Stomach (tissue), 19 donors: ENCODE data around the gene WBP2. TPM values are rescaled to one million over a fixed set of nuclear protein-coding genes. Genes with fewer than 3 reads are reported as not detected.

Source experiments
- DNase-seq, 2 donors: peaks; one replicate each; pipeline versions ENCODE4 v3.0.0 to v3.0.0-alpha.2; 2013 to 2019
- H3K27ac ChIP-seq, 5 donors: fragments of 200-600 bp in 4 of 5; sonication (generic) in 4 of 5; one replicate each; pipeline ENCODE4 v1.5.1; 2013 to 2019; ENCODE audit warnings: mild to moderate bottlenecking in 1 of 5, moderate library complexity in 1 of 5
- H3K27me3 ChIP-seq, 3 donors: fragments of 200-600 bp; sonication (generic); one replicate each; pipeline ENCODE4 v1.5.1; 2017 to 2019; ENCODE audit warnings: mixed run types in 1 of 3
- H3K36me3 ChIP-seq, 4 donors: fragments of 200-600 bp; sonication (generic); 1 replicate in 3 of 4; 2 replicates in 1 of 4; pipeline ENCODE4 v1.5.1; 2016 to 2019
- H3K4me1 ChIP-seq, 4 donors: fragments of 200-600 bp; sonication (generic); one replicate each; pipeline ENCODE4 v1.5.1; 2016 to 2019
- H3K4me3 ChIP-seq, 4 donors: fragments of 200-600 bp; sonication (generic) in 3 of 4; one replicate each; pipeline ENCODE4 v1.5.1; 2016 to 2019; ENCODE audit warnings: mild to moderate bottlenecking in 1 of 4
- H3K9me3 ChIP-seq, 4 donors: fragments of 200-600 bp; sonication (generic); one replicate each; pipeline ENCODE4 v1.5.1; 2016 to 2019
- EP300 ChIP-seq: sonication (generic); formaldehyde crosslinking; IDR thresholded peaks from one replicate; pipeline ENCODE4 v1.6.1; 2017; ENCODE audit warnings: antibody characterized with exemption
- POLR2A ChIP-seq, 4 donors: fragments of 450-650 bp; IDR thresholded peaks; one replicate each; pipeline ENCODE4 v1.6.1; 2016; ENCODE audit warnings: antibody characterized with exemption in 4 of 4, control low read depth in 2 of 4, mild to moderate bottlenecking in 1 of 4, moderate library complexity in 1 of 4
- POLR2AphosphoS5 ChIP-seq, 3 donors: sonication (generic); formaldehyde crosslinking; IDR thresholded peaks; one replicate each; pipeline ENCODE4 v1.6.1; 2016; ENCODE audit warnings: antibody characterized with exemption in 3 of 3
- WGBS, 5 donors: extraction: QIAGEN DNeasy Blood & Tissue Kit in 3 of 5; methylation state at CpG; one replicate each; pipeline versions ENCODE4 v1.1.5 to v1.1.7; 2013 to 2018; 5-methylcytosine and 5-hydroxymethylcytosine counted together
- intact Hi-C: fragments of 100-400 bp; cut with DNase I; formaldehyde crosslinking; loops from one replicate; pipeline ENCODE4 v1.15.1; 2023; ENCODE audit warnings: low total_unique reads
- long read RNA-seq, 10 donors: transcript quantifications; one replicate each; lab custom pipeline, GENCODE V29; 2026
- polyA plus RNA-seq, 3 donors: library from polyadenylated mRNA; stranded (reverse); fragments of 200-250 nt; gene quantifications; one replicate each; pipeline ENCODE4 v1.2.3, GENCODE V29; 2013
- total RNA-seq, 5 donors: library from RNA; depleted of rRNA; stranded (reverse); fragments of >200 nt; gene quantifications; one replicate each; pipeline versions ENCODE4 v1.1.0 to v1.2.3, GENCODE V29; 2014 to 2016
- TF ChIP-seq, protein P1 (sequence below), 7 experiments: fragments of 450-650 bp in 4 of 7; fragments of 200-600 bp in 3 of 7; sonication (generic) in 3 of 7; IDR thresholded peaks; one replicate each; pipeline ENCODE4 v1.5.1; 2016 to 2019; ENCODE audit warnings: antibody characterized with exemption in 7 of 7, control low read depth in 2 of 7, mild to moderate bottlenecking in 1 of 7
- donor health status: healthy with polysubstance abuse.
- donor health status: Bipolar disorder and iron deficiency.
- donor health status: healthy.

Gene WBP2
- total RNA-seq (100 to 1,000 TPM in 1 of 5 donors, 10 to 100 TPM in 4; 28.6 to 122 (median 46.1) TPM), polyA plus RNA-seq (100 to 1,000 TPM in 1 of 3 donors, 10 to 100 TPM in 2; 87.3 to 104 (median 98.6) TPM)
- long read RNA-seq, donor 1, transcript WBP2-201 (8 exons, 1,944 nt) = major isoform, 9 of 11 reads
- long read RNA-seq, donor 1, partial matches to known transcripts = 0 of 11 reads
- long read RNA-seq, donor 1, other reads (novel, unspliced or antisense) = 0 of 11 reads
- long read RNA-seq, donor 2, transcript WBP2-201 (8 exons, 1,944 nt) = major isoform, 12 of 20 reads
- long read RNA-seq, donor 2, partial matches to known transcripts = 6 of 20 reads
- long read RNA-seq, donor 2, other reads (novel, unspliced or antisense) = 0 of 20 reads
- long read RNA-seq, donor 3, partial matches to known transcripts = 7 of 12 reads
- long read RNA-seq, donor 3, other reads (novel, unspliced or antisense) = 0 of 12 reads
- long read RNA-seq, donor 4, partial matches to known transcripts = 0 of 4 reads
- long read RNA-seq, donor 4, other reads (novel, unspliced or antisense) = 0 of 4 reads
- long read RNA-seq, donor 5, transcript WBP2-201 (8 exons, 1,944 nt) = major isoform, 9 of 31 reads
- long read RNA-seq, donor 5, partial matches to known transcripts = 18 of 31 reads
- long read RNA-seq, donor 5, other reads (novel, unspliced or antisense) = 0 of 31 reads
- long read RNA-seq, donor 6, transcript WBP2-201 (8 exons, 1,944 nt) = major isoform, 37 of 53 reads
- long read RNA-seq, donor 6, partial matches to known transcripts = 12 of 53 reads
- long read RNA-seq, donor 6, other reads (novel, unspliced or antisense) = 0 of 53 reads
- long read RNA-seq, donor 7, transcript WBP2-201 (8 exons, 1,944 nt) = major isoform, 11 of 28 reads
- long read RNA-seq, donor 7, partial matches to known transcripts = 12 of 28 reads
- long read RNA-seq, donor 7, other reads (novel, unspliced or antisense) = 0 of 28 reads
- long read RNA-seq, donor 8, transcript WBP2-201 (8 exons, 1,944 nt) = major isoform, 10 of 20 reads
- long read RNA-seq, donor 8, partial matches to known transcripts = 5 of 20 reads
- long read RNA-seq, donor 8, other reads (novel, unspliced or antisense) = 0 of 20 reads
- long read RNA-seq, donor 9, transcript WBP2-201 (8 exons, 1,944 nt) = major isoform, 9 of 32 reads
- long read RNA-seq, donor 9, partial matches to known transcripts = 19 of 32 reads
- long read RNA-seq, donor 9, other reads (novel, unspliced or antisense) = 0 of 32 reads
- long read RNA-seq, donor 10, transcript WBP2-201 (8 exons, 1,944 nt) = major isoform, 8 of 10 reads
- long read RNA-seq, donor 10, partial matches to known transcripts = 0 of 10 reads
- long read RNA-seq, donor 10, other reads (novel, unspliced or antisense) = 0 of 10 reads

DNA sequence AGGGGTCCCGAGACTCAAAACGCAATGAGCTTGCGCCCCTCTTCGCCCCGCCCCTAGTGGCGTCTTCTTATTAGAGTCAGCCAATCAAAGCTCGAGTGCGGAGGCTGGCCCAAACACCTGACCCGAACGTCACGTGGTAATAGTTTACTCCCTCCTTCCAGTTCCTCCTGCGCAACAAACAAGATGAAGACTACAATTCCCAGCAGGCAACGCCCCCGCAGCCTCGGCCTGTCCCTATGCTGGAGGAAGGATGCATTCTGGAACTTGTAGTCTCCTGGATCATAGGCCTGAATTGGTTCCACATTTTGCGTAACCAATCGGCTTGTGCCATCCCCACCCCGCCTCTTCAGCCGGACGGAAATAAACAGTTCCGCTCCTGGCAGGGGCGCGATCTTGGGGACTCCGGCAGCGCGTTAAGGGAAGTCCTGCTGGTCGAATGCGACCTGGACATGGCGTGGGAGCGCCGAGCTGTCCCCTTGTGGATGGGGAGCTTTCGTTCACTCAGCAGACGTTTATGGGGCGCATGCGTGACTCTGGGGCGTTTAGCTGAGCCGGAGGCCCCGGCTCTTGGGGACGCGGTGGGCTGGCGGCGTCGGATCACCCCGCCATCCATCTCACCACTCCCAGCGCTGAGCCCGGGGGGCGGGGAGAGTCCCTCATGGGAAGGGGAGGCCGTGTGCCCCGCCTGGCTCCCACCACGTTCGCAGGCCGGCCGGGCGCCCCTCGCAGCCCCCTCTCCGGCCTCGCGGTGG is at the start of gene WBP2:
WBP2 (minus strand) TSS at position 26 of the 752 bp plus-strand sequence. CDS start 38 bp downstream, outside the sequence.
- H3K4me3 ChIP-seq = peak within 1 kb of the TSS; percentile 67 to 90 (median 85)
- 0 to 1% (median 0%) methylated on average over 36 to 58 of the region's 58 CpGs for WGBS, 5 donors
- peak within 1 kb of the TSS; percentile 95 to 100 (median 99) for H3K27ac ChIP-seq
- peaks cover 10 to 24% (median 21%) of the 10 kb centered on the region in 4 donors for H3K36me3 ChIP-seq
- intact Hi-C loops = no loop called here
- H3K4me1 ChIP-seq = peaks cover 32 to 73% (median 45%) of the 10 kb centered on the region in 4 donors
- peak; percentile 98 to 100 for DNase-seq
- TF ChIP-seq EP300 (no peak), POLR2AphosphoS5 (IDR thresholded peaks at IDR 0.05) (peak; percentile 97 to 99 (median 99)), POLR2A (IDR thresholded peaks at IDR 0.05) (peak in 2 of 4 donors; percentile 95)
- TF ChIP-seq, protein P1, sequence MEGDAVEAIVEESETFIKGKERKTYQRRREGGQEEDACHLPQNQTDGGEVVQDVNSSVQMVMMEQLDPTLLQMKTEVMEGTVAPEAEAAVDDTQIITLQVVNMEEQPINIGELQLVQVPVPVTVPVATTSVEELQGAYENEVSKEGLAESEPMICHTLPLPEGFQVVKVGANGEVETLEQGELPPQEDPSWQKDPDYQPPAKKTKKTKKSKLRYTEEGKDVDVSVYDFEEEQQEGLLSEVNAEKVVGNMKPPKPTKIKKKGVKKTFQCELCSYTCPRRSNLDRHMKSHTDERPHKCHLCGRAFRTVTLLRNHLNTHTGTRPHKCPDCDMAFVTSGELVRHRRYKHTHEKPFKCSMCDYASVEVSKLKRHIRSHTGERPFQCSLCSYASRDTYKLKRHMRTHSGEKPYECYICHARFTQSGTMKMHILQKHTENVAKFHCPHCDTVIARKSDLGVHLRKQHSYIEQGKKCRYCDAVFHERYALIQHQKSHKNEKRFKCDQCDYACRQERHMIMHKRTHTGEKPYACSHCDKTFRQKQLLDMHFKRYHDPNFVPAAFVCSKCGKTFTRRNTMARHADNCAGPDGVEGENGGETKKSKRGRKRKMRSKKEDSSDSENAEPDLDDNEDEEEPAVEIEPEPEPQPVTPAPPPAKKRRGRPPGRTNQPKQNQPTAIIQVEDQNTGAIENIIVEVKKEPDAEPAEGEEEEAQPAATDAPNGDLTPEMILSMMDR (IDR thresholded peaks at IDR 0.05) = peak in 4 of 7 experiments; percentile 29 to 46 (median 38)
- H3K9me3 ChIP-seq = no peaks in the 10 kb centered on the region
- no peaks in the 10 kb centered on the region for H3K27me3 ChIP-seq

DNA sequence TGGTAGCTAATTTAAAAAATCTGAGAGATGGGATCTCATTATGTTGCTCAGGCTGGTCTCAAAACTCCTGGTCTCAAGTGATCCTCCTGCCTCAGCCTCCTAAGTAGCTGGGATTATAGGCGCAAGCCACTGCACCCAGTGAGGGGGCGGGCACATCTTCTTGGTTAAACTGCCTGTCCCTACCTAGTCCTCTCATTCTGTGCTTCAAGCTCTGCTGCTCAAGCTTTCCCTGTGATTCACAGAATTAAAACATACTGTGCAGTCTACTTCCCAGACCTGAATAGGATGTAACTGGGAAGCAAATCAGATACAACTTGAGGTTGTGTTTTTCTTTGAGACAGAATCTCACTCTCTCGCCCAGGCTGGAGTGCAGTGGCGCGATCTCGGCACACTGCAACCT is 47.3 kb upstream of the WBP2 start:
- TF ChIP-seq EP300 (no peak), POLR2A (IDR thresholded peaks at IDR 0.05) (no peak), POLR2AphosphoS5 (IDR thresholded peaks at IDR 0.05) (no peak)
- TF ChIP-seq, protein P1 (IDR thresholded peaks at IDR 0.05) = no peak
- DNase-seq = no peak
- intact Hi-C loops = no loop called here
- peaks cover 43 to 59% (median 57%) of the 10 kb centered on the region in 4 donors for H3K36me3 ChIP-seq
- no peaks in the 10 kb centered on the region for H3K27me3 ChIP-seq
- 81 to 97% (median 95%) methylated on average over 6 of the region's 6 CpGs for WGBS, 5 donors
- no peaks in the 10 kb centered on the region for H3K9me3 ChIP-seq
- H3K4me1 ChIP-seq = peaks cover 12 to 38% (median 30%) of the 10 kb centered on the region in 4 donors
- H3K4me3 ChIP-seq = no peak overlapping the region
- H3K27ac ChIP-seq = no peak overlapping the region

DNA sequence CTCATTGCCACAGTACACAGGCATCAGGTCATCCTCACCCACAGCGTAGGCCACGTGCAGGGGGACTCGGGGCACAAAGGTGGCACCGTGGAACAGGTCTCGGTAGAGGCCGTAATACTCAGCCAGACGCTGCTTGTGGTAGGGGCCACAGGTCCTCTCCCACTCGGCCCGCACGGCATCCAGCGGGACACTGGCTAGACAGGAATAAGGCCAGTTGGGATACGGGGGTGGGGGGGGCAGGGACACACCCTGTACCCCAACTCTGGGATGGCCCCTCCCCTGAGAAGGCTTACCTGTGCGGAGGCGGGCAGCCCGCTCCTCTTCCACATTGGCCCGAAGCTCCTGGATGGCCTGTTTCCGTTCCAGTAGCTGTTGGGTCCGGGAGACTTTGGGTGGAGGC is 46.6 kb upstream of the WBP2 start:
- Histone ChIP-seq H3K4me1 (peaks cover 17 to 44% (median 36%) of the 10 kb centered on the region in 4 donors), H3K27ac (no peak overlapping the region), H3K27me3 (no peaks in the 10 kb centered on the region), H3K4me3 (no peak overlapping the region), H3K9me3 (no peaks in the 10 kb centered on the region), H3K36me3 (peaks cover 43 to 59% (median 57%) of the 10 kb centered on the region in 4 donors)
- DNase-seq = no peak
- 90 to 93% (median 92%) methylated on average over 18 of the region's 18 CpGs for WGBS, 5 donors
- intact Hi-C loops = no loop called here
- TF ChIP-seq POLR2AphosphoS5 (IDR thresholded peaks at IDR 0.05) (no peak), EP300 (no peak), POLR2A (IDR thresholded peaks at IDR 0.05) (no peak)
- TF ChIP-seq, protein P1 (IDR thresholded peaks at IDR 0.05) = no peak
